Stimulated activated CD8-positive, alpha-beta memory T cell treated with anti-CD3 and anti-CD28 coated beads, Interleukin-4, amount 100 ng/mL, for 24 hours (primary cell): ENCODE measurements around the gene CCDC170.

Experiments used
- DNase-seq: peaks from one replicate; pipeline ENCODE4 v3.0.0-alpha.2; 2020; ENCODE audit warnings: low read depth

The CCDC170 gene

DNA sequence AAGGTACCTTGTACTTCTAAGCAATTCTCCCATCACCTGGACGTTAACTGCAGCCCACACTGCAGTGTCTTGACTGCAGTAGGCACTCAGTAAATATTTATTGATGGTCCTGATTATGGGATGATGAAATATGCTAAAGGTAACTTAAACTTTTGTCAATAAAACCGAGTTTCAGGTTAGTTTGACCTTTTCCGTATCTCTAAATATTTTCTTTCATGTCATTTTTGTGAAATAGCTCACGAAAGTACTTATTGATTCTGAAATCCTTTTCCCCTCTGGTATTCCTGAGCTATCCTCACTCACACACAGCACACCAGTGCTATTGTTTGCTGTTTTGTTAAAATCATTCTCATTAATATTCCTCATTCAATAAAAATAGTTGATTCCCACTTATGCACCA is 164.3 kb downstream of the CCDC170 start:
- DNase-seq = no peak

DNA sequence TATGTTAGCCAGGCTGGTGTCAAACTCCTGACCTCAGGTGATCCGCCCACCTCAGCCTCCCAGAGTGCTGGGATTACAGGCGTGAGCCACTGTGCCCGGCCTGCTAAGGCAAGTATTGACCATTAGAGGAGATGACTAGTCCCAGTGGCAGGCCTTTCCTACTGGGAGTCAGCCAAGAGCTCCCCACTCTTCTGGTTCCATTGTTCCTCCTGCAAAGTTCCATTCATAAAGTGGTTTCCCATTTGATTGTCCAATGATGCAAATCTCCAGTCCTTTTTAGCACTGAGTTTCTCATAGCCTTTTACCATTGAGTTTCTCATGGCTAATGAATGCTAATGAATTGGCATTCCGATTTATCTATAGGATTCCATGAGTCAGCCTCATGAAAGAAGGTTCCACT is 165.4 kb downstream of the CCDC170 start:
- DNase-seq = no peak

DNA sequence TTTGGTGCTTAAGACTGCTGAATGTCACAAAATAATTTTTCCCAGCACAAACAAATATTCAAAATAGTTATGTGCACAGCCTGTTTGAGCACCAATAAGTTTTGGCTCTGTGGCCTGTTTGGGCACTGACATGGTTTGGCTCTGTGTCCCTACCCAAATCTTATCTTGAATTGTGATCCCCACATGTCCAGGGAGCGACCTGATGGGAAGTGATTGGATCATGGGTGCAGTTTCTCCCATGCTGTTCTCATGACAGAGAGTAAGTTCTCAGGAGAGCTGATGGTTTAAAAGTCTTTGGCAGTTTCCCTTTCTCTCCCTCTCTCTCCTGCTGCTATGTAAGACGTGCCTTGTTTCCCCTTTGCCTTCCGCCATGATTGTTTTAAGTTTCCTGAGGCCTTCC is 167.7 kb downstream of the CCDC170 start:
- DNase-seq = no peak

DNA sequence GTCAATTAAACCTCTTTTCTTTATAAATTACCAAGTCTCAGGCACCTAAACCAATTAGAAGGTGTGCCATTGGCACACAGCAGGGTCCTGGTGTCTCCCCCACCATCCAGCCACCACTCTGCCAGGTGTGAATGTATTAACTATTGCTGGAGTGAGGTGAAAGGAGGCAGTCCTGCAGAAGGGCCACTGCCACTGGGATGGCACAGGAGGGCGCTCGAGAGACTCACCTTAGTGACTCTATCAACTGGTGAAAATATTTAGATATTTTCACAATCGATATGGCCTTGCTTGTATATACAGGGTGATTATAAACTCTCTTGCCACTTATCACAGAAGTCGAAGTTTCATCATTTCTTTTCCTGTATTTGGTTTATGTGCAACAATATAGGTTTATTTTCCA is 168.1 kb downstream of the CCDC170 start:
- no peak for DNase-seq

DNA sequence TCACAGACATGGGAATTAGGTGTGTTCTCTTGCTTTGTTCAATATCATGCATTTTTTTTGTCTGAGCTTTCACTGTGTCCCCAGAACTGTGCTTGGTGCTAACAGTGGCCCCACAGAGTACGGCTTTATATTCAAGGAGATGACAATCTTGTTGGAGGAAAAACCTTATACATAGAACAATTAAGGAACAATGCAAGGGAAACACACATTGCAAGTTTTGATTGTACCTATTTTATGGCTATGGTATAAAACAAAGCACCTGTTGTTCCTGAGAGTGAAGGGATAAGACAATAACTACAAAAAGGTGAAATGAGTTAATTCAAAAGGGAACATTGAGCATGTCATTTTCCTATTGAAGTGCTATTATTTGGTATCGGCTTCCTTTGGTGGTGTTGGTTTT is 169.7 kb downstream of the CCDC170 start:
- no peak for DNase-seq

DNA sequence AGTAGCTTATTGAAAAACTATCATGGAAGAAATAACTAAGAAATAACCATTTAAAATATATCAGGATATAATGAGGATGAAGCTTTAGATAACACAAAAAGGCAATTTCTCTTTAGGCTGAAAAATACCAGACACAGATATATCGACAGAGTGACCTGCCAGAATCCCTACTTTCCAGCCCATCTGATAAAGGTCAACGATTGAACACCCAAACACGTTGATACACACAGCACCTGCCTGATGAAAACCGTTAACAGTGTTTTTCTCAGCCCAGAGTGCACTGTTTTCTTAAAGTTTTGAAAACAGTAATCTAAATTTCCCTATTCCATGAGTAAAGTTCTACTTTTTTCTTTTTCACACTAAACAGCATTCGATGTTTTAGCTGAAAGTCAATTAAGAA is 170.6 kb downstream of the CCDC170 start:
- DNase-seq = no peak

DNA sequence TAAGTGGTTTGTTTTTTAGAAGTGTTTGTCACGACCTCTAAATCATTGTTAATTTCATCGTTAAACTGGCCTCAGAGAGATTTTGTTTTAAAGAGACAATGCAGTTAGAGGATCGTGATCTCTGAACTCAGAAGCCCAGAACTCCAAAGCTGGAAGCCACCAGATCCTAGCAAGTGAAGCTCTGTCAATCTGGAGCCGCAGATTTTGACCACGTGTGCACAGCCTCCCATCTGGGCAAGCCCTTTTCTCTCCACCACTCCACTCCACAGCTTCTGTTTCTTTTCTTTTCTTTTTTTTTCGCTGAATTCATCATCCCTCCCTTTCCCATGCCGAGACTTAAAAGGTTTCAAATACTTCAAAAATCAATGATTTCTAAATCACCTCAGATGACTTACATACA is 171.5 kb downstream of the CCDC170 start:
- DNase-seq = no peak

DNA sequence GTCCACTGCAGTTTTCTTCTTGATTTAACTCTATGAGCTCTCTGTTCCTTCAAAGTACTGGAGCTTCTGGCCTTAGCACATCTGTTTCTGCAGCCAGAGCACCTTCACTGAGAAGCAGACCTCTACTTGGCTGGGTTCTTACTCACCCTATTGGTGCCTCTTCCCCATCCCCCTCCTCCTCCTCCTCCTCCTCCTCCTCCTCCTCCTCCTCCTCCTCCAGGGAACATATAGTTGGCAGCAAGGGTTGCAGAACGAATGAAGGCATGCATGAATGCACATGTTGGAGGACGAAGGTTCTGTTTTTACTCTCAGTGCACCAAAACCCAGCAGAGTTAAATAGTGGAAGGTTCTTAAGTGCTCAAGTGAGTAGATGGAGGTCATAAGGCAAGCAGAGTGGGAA is 172.7 kb downstream of the CCDC170 start:
- no peak for DNase-seq

DNA sequence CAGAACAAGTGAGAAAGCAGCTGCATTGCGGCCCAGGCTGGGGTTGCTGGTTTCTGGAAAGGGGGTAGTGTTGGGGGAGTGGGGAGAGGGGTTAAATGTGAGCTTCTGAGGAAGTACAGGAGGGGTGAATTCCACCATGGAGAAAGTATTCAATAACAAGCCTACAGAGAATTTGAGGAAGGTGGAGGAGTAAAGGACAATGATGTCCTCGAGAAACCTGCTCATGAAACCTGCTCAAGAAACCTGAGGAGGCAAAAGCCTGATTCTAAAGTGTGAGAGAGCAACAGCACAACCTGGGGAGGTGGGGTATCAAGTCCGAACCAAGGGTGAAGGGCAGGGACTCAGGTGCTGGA is 175.4 kb downstream of the CCDC170 start:
- no peak for DNase-seq

DNA sequence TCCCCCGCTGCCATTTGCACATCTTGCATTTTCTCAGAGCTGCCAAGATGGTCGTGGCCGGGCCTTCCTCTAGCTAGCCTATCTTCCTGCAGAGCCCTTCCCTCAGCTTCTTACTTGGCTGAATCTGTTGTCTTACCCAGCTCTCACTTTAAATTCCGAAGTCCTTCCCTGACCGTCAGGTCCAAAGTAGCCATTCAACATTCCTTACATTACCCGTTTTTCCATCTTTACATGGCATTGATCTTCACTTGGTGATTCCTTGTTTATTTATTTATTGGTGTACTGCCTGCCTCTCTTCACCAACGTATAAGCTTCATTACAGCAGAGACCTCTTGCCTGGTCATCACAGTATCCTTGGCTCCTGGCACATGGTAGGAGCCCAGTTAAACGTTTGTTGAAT is 176.3 kb downstream of the CCDC170 start:
- no peak for DNase-seq
